ENCODE data around the gene TEX48.

GRCh38 chr9:114682846-114683245, 854 bp upstream of the TEX48 start:
- TF ChIP-seq CTCF (IDR thresholded peaks at IDR 0.05) (no peak), POLR2A (IDR thresholded peaks at IDR 0.05) (no peak)

Measured in tibial nerve (tissue), 3 donors.